Measurements from ENCODE around the gene DNAJC30. TPM values are rescaled to one million over a fixed set of nuclear protein-coding genes. Genes with fewer than 3 reads are reported as not detected.

The DNAJC30 gene
- polyA plus RNA-seq, 1 of the 3 experiments (the other 2 are of a cell fraction), result 11.0 TPM

DNA sequence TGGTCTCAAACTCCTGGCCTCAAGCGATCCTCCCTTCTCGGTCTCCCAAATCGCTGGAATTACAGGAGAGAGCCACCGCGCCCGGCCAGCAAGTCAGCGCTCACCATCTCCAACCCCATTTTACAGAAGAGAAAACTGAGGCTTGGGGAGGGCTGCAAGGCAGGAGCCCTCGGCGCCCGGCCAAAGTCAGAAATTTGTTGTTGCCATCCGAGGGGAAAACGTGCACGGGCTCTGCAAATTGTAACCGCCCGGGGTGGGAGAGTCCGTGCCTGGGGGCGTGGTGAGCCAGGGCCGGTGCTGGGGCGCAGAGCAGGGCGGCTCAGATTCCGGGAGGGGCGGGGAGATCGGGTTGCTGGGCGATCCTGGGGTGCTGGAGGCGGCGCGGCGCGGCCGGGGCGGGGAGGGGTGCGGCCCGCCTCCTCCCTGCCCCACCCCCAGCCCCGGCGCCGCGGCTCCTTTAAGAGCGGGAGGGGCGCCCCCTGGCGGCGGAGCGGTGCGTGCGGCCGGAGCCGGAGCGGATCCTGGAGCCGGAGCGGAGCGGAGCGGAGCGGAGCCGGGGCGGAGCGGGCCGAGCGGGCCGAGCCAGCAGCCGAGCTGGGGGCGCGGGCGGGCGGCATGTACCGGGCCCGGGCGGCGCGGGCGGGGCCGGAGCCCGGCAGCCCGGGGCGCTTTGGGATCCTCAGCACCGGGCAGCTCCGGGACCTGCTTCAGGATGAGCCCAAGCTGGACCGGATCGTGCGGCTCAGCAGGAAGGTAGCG is 15.7 kb downstream of the DNAJC30 start, which contains the start of gene VPS37D (continued):
- TF ChIP-seq, protein P1, sequence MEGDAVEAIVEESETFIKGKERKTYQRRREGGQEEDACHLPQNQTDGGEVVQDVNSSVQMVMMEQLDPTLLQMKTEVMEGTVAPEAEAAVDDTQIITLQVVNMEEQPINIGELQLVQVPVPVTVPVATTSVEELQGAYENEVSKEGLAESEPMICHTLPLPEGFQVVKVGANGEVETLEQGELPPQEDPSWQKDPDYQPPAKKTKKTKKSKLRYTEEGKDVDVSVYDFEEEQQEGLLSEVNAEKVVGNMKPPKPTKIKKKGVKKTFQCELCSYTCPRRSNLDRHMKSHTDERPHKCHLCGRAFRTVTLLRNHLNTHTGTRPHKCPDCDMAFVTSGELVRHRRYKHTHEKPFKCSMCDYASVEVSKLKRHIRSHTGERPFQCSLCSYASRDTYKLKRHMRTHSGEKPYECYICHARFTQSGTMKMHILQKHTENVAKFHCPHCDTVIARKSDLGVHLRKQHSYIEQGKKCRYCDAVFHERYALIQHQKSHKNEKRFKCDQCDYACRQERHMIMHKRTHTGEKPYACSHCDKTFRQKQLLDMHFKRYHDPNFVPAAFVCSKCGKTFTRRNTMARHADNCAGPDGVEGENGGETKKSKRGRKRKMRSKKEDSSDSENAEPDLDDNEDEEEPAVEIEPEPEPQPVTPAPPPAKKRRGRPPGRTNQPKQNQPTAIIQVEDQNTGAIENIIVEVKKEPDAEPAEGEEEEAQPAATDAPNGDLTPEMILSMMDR (IDR thresholded peaks at IDR 0.05), result peak; percentile 70
- TF ChIP-seq GABPA (IDR thresholded peaks at IDR 0.05; ENCODE audit: low read depth) (no peak), RAD21 (IDR thresholded peaks at IDR 0.05; ENCODE audit: low read length) (peak; percentile 64), SIN3A (IDR thresholded peaks at IDR 0.05; ENCODE audit: borderline replicate concordance, low read depth, low read length) (no peak), JUND (IDR thresholded peaks at IDR 0.05) (no peak), TCF12 (IDR thresholded peaks at IDR 0.05) (no peak), RXRA (IDR thresholded peaks at IDR 0.05; ENCODE audit: borderline replicate concordance, low read depth) (no peak), YY1 (IDR thresholded peaks at IDR 0.05; ENCODE audit: low read depth) (no peak), FOXM1 (IDR thresholded peaks at IDR 0.05; ENCODE audit: low read depth) (0 out of 2 replicates have a peak, but pooled peaks have one; percentile 36), ELF1 (IDR thresholded peaks at IDR 0.05) (no peak), MXI1 (IDR thresholded peaks at IDR 0.05; ENCODE audit: low read depth, low read length) (peak; percentile 76; the same call in 1 of the 2 replicates), MEF2A (IDR thresholded peaks at IDR 0.05; ENCODE audit: borderline replicate concordance, low read depth) (no peak; the same call in 1 of the 2 replicates), RCOR1 (IDR thresholded peaks at IDR 0.05; ENCODE audit: low read length) (no peak), FOSL2 (IDR thresholded peaks at IDR 0.05; ENCODE audit: borderline replicate concordance, low read depth) (no peak), FOXJ3 (CRISPR knock-in tag; IDR thresholded peaks at IDR 0.05) (no peak), CHD2 (IDR thresholded peaks at IDR 0.05; ENCODE audit: low read length, partially characterized antibody) (no peak), NFIC (IDR thresholded peaks at IDR 0.05; ENCODE audit: borderline replicate concordance) (0 out of 2 replicates have a peak, but pooled peaks have one; percentile 19), TAF1 (IDR thresholded peaks at IDR 0.05; ENCODE audit: borderline replicate concordance, low read depth, low read length) (peak; percentile 76; the same call in 1 of the 2 replicates), EP300 (IDR thresholded peaks at IDR 0.05; ENCODE audit: borderline replicate concordance in 1 of 2, low read depth in 1 of 2, low read length in 1 of 2) (peak in 1 of 2 experiments; percentile 27; a peak in 2 of 4 replicates), NRF1 (IDR thresholded peaks at IDR 0.05; ENCODE audit: low read depth, low read length) (peak; percentile 40; the same call in 1 of the 2 replicates)
- TF ChIP-seq, protein P2, sequence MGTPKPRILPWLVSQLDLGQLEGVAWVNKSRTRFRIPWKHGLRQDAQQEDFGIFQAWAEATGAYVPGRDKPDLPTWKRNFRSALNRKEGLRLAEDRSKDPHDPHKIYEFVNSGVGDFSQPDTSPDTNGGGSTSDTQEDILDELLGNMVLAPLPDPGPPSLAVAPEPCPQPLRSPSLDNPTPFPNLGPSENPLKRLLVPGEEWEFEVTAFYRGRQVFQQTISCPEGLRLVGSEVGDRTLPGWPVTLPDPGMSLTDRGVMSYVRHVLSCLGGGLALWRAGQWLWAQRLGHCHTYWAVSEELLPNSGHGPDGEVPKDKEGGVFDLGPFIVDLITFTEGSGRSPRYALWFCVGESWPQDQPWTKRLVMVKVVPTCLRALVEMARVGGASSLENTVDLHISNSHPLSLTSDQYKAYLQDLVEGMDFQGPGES (IDR thresholded peaks at IDR 0.05; ENCODE audit: low read depth, low read length), result no peak
- TF ChIP-seq, protein P3, sequence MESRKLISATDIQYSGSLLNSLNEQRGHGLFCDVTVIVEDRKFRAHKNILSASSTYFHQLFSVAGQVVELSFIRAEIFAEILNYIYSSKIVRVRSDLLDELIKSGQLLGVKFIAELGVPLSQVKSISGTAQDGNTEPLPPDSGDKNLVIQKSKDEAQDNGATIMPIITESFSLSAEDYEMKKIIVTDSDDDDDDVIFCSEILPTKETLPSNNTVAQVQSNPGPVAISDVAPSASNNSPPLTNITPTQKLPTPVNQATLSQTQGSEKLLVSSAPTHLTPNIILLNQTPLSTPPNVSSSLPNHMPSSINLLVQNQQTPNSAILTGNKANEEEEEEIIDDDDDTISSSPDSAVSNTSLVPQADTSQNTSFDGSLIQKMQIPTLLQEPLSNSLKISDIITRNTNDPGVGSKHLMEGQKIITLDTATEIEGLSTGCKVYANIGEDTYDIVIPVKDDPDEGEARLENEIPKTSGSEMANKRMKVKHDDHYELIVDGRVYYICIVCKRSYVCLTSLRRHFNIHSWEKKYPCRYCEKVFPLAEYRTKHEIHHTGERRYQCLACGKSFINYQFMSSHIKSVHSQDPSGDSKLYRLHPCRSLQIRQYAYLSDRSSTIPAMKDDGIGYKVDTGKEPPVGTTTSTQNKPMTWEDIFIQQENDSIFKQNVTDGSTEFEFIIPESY (IDR thresholded peaks at IDR 0.05; ENCODE audit: borderline replicate concordance, low read depth), result no peak
- TF ChIP-seq, protein P4, sequence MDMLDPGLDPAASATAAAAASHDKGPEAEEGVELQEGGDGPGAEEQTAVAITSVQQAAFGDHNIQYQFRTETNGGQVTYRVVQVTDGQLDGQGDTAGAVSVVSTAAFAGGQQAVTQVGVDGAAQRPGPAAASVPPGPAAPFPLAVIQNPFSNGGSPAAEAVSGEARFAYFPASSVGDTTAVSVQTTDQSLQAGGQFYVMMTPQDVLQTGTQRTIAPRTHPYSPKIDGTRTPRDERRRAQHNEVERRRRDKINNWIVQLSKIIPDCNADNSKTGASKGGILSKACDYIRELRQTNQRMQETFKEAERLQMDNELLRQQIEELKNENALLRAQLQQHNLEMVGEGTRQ (IDR thresholded peaks at IDR 0.05; ENCODE audit: borderline replicate concordance, low read depth, low read length), result no peak
- TF ChIP-seq, protein P5, sequence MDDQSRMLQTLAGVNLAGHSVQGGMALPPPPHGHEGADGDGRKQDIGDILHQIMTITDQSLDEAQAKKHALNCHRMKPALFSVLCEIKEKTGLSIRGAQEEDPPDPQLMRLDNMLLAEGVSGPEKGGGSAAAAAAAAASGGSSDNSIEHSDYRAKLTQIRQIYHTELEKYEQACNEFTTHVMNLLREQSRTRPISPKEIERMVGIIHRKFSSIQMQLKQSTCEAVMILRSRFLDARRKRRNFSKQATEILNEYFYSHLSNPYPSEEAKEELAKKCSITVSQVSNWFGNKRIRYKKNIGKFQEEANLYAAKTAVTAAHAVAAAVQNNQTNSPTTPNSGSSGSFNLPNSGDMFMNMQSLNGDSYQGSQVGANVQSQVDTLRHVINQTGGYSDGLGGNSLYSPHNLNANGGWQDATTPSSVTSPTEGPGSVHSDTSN (IDR thresholded peaks at IDR 0.05), result peak; percentile 12; the same call in 1 of the 2 replicates
- TF ChIP-seq, protein P6, sequence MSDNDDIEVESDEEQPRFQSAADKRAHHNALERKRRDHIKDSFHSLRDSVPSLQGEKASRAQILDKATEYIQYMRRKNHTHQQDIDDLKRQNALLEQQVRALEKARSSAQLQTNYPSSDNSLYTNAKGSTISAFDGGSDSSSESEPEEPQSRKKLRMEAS (IDR thresholded peaks at IDR 0.05; ENCODE audit: low read depth), result peak; percentile 69

Data from SK-N-SH (cell line).